K562 (cell line): Measurements from ENCODE around the gene OR52A5. TPM values are rescaled to one million over a fixed set of nuclear protein-coding genes. Genes with fewer than 3 reads are reported as not detected.

Experiments
- ATAC-seq: fragments of 200-7000 bp; cut with Tn5 transposase; 3 replicates; pipeline ENCODE4 v1.9.1; 2020; ENCODE audit warnings: moderate library complexity
- BruUV-seq: library from RNA; stranded (reverse); fragments of 400-500 nt; replicated peaks from 2 replicates; lab custom pipeline; 2021; lab: Mats Ljungman, UMichigan
- CTCF ChIA-PET: fragments of 300-600 bp; formaldehyde crosslinking; extraction: SDS; loops from one replicate; lab custom pipeline; 2021; ENCODE audit warnings: low intra/inter-chr PET ratio; lab: Yijun Ruan, JAX
- POLR2A ChIA-PET: fragments of 300-600, 350-650 bp; sonication (Branson Sonifier 250); formaldehyde crosslinking; extraction: SDS; loops from one replicate; lab custom pipeline; 2021; ENCODE audit warnings: antibody characterized with exemption, inconsistent platforms; lab: Yijun Ruan, JAX
- DNase-seq, 4 experiments: peaks; one replicate each; pipeline versions ENCODE4 v3.0.0 to v3.0.0-alpha.2; 2011 to 2018; ENCODE audit warnings: low spot score in 3 of 4, mixed read lengths in 3 of 4; ENCODE audit errors: extremely low read depth in 1 of 4
- FAIRE-seq: peaks from 2 replicates; lab custom pipeline; 2011; peaks lifted over from hg19 to GRCh38; lab: Jason Lieb, UNC
- H2AFZ ChIP-seq: 2 replicates; pipeline ENCODE4 v1.6.0; 2011; ENCODE audit warnings: low read depth, low read length, control low read depth, inconsistent platforms
- H3K27ac ChIP-seq: fragments of 200-600 bp; 3 replicates; pipeline ENCODE4 v1.8.0; 2011; ENCODE audit warnings: low read depth, mild to moderate bottlenecking, control low read depth, inconsistent platforms, low read length, moderate library complexity, mixed read lengths; ENCODE audit errors: extremely low read depth
- H3K27me3 ChIP-seq, 2 experiments: fragments of 300-600 bp in 1 of 2; 2 replicates in 1 of 2; 3 replicates in 1 of 2; pipeline versions ENCODE4 v1.6.0 to v1.8.0; 2011; ENCODE audit warnings: inconsistent platforms in 2 of 2, low read length in 2 of 2, mild to moderate bottlenecking in 1 of 2, mixed read lengths in 1 of 2, moderate library complexity in 1 of 2; ENCODE audit not compliant: control insufficient read depth in 2 of 2, insufficient read depth in 2 of 2
- H3K36me3 ChIP-seq: fragments of 300-600 bp; 3 replicates; pipeline ENCODE4 v1.8.0; 2011; ENCODE audit warnings: mild to moderate bottlenecking, low read length, inconsistent platforms; ENCODE audit not compliant: control insufficient read depth, insufficient read depth
- H3K4me1 ChIP-seq, 2 experiments: fragments of 200-600 bp in 1 of 2; replicated peaks in 1 of 2; 2 replicates in 1 of 2; 3 replicates in 1 of 2; pipeline versions ENCODE4 v1.5.1 to v1.8.0; 2011; ENCODE audit warnings: inconsistent platforms in 2 of 2, low read length in 2 of 2, mild to moderate bottlenecking in 1 of 2, mixed read lengths in 1 of 2, moderate library complexity in 1 of 2; ENCODE audit not compliant: control insufficient read depth in 2 of 2, insufficient read depth in 2 of 2
- H3K4me2 ChIP-seq: 2 replicates; pipeline ENCODE4 v1.6.1; 2011; ENCODE audit warnings: low read length, control low read depth, inconsistent platforms, mixed read lengths; ENCODE audit not compliant: insufficient read depth
- H3K4me3 ChIP-seq: fragments of 200-600 bp; sonication (generic), shearing (Covaris generic); 2 replicates; pipeline ENCODE4 v1.5.1; 2016; ENCODE audit warnings: control low read depth, inconsistent platforms
- H3K79me2 ChIP-seq: fragments of 200-600 bp; 3 replicates; pipeline ENCODE4 v1.8.0; 2011; ENCODE audit warnings: low read length, inconsistent platforms; ENCODE audit not compliant: control insufficient read depth, insufficient read depth
- H3K9ac ChIP-seq, 2 experiments: 2 replicates each; pipeline versions ENCODE4 v1.6.0 to v1.6.1; 2011; ENCODE audit warnings: low read depth in 2 of 2, low read length in 2 of 2, control low read depth in 1 of 2, inconsistent platforms in 1 of 2, mild to moderate bottlenecking in 1 of 2, mixed read lengths in 1 of 2; ENCODE audit not compliant: insufficient read depth in 1 of 2
- H3K9me1 ChIP-seq: one replicate; pipeline ENCODE4 v1.6.0; 2011; ENCODE audit warnings: inconsistent platforms, mild to moderate bottlenecking, low read length, moderate library complexity; ENCODE audit not compliant: control insufficient read depth, insufficient read depth
- H3K9me3 ChIP-seq: replicated peaks from 2 replicates; pipeline ENCODE4 v1.5.1; 2011; ENCODE audit warnings: low read depth, low read length, inconsistent platforms; ENCODE audit not compliant: control insufficient read depth, insufficient read depth
- H4K20me1 ChIP-seq: replicated peaks from 2 replicates; pipeline ENCODE4 v1.6.1; 2011; ENCODE audit warnings: low read length, inconsistent platforms, mixed read lengths; ENCODE audit not compliant: control insufficient read depth, insufficient read depth
- CCAR2 ChIP-seq: fragments of 200-400 bp; formaldehyde crosslinking; IDR thresholded peaks from 2 replicates; pipeline ENCODE4 v1.6.1; 2017; ENCODE audit warnings: mild to moderate bottlenecking, low read depth, low read length
- CHD1 ChIP-seq: fragments of 200-600 bp; sonication (generic); IDR thresholded peaks from one replicate; pipeline ENCODE4 v1.6.1; 2012; ENCODE audit warnings: mild to moderate bottlenecking, moderate library complexity, low read length, inconsistent platforms
- ELK1 ChIP-seq: sonication (generic); formaldehyde crosslinking; IDR thresholded peaks from 2 replicates; pipeline ENCODE4 v1.8.1; 2022; ENCODE audit warnings: missing genetic modification reagents
- EZH2 ChIP-seq: IDR thresholded peaks from 2 replicates; pipeline ENCODE4 v1.6.1; 2012; ENCODE audit warnings: low read depth, mild to moderate bottlenecking, inconsistent platforms, low read length, borderline replicate concordance
- HDAC2 ChIP-seq: fragments of 450-650 bp; IDR thresholded peaks from 2 replicates; pipeline ENCODE4 v1.6.1; 2016; ENCODE audit warnings: mild to moderate bottlenecking
- NFXL1 ChIP-seq: fragments of 450-650 bp; formaldehyde crosslinking; IDR thresholded peaks from 2 replicates; pipeline ENCODE4 v1.4.0; 2021; ENCODE audit warnings: mild to moderate bottlenecking
- PTBP1 ChIP-seq: fragments of 200-400 bp; formaldehyde crosslinking; IDR thresholded peaks from 2 replicates; pipeline ENCODE4 v1.6.1; 2017; ENCODE audit warnings: low read depth, low read length
- TCFL5 ChIP-seq: fragments of 250-450 bp; sonication (Bioruptor Pico); conservative IDR thresholded peaks from 2 replicates; pipeline ENCODE4 v1.6.1; 2021; ENCODE audit warnings: mild to moderate bottlenecking, moderate library complexity, matching md5 sums
- ZFPM2 ChIP-seq: fragments of 250-450 bp; sonication (Bioruptor Pico); IDR thresholded peaks from 2 replicates; pipeline ENCODE4 v1.5.1; 2022; ENCODE audit warnings: mild to moderate bottlenecking
- ZNF311 ChIP-seq: fragments of 250-450 bp; sonication (Bioruptor Pico); IDR thresholded peaks from 2 replicates; pipeline ENCODE4 v1.4.0; 2020; ENCODE audit warnings: mild to moderate bottlenecking, moderate library complexity
- ZNF354B ChIP-seq: fragments of 250-450 bp; sonication (Bioruptor Pico); IDR thresholded peaks from 2 replicates; pipeline ENCODE4 v1.4.0; 2020
- WGBS: fragments of 100-300 bp; shearing (Covaris generic); methylation state at CpG from one replicate; pipeline ENCODE4 v1.1.6; 2016; ENCODE audit warnings: low coverage, mixed read lengths; ENCODE audit not compliant: insufficient coverage; ENCODE audit errors: missing lambda C conversion rate; 5-methylcytosine and 5-hydroxymethylcytosine counted together
- in situ Hi-C: fragments of 300-500 bp; cut with MboI; formaldehyde crosslinking; loops from 4 replicates; pipeline ENCODE4 v1.15.0; 2018; ENCODE audit warnings: inconsistent platforms, mixed read lengths
- intact Hi-C: fragments of 100-400 bp; cut with micrococcal nuclease; formaldehyde crosslinking; loops from 2 replicates; pipeline ENCODE4 v1.14.2; 2022
- polyA plus RNA-seq, 8 experiments: library from polyadenylated mRNA; depleted of rRNA in 4 of 8; stranded (reverse) in 5 of 8; unstranded in 3 of 8; fragments of >200 nt; fragmentation: Nextera tagmentation in 2 of 8; fragmentation: Illumina TruSeq in 1 of 8; extraction: Ambion mirVana in 2 of 8; extraction: Trizol in 1 of 8; gene quantifications; 2 replicates each; pipeline versions ENCODE4 v1.2.1 to v1.2.3, GENCODE V29; 2011 to 2014; ENCODE audit warnings: inconsistent platforms in 1 of 8, missing spikeins in 1 of 8
- total RNA-seq, 7 experiments: library from RNA; depleted of rRNA in 6 of 7; stranded (reverse); fragments of >200 nt in 6 of 7; fragmentation: Illumina TruSeq in 2 of 7; extraction: Trizol in 2 of 7; gene quantifications; 2 replicates each; pipeline versions ENCODE4 v1.2.1 to v1.2.3, GENCODE V29; 2011 to 2021; ENCODE audit warnings: low replicate concordance in 1 of 7
- TF ChIP-seq, protein P1 (sequence below): fragments of 250-450 bp; sonication (Bioruptor Pico); IDR thresholded peaks from 2 replicates; pipeline ENCODE4 v1.5.0; 2021; ENCODE audit warnings: mild to moderate bottlenecking, moderate library complexity
- TF ChIP-seq, protein P2 (sequence below): fragments of 450-650 bp; formaldehyde crosslinking; IDR thresholded peaks from 2 replicates; pipeline ENCODE4 v1.4.0; 2020; ENCODE audit warnings: mild to moderate bottlenecking
- TF ChIP-seq, protein P3 (sequence below), 2 experiments: fragments of 450-650 bp; IDR thresholded peaks; 2 replicates each; pipeline ENCODE4 v1.6.1; 2016

OR52A5 gene
- total and polyA plus RNA-seq, 9 of the 15 experiments (the other 6 are each of a cell fraction or from before 2014, with no cell fraction given) = 0.04 to 1.1 (median 0.94) TPM; not detected in 6

GRCh38 chr11:5092821-5093585 is 45.2 kb downstream of the OR52A5 start:
- intact Hi-C loops (no loop called here), in situ Hi-C loops (no loop called here)
- H3K9ac ChIP-seq = no peak overlapping the region
- POLR2A ChIA-PET = no interaction called here
- no peak overlapping the region; the same call in 1 of the 2 replicates for H3K4me2 ChIP-seq
- no peak; the same call in none of the 3 replicates for ATAC-seq
- H3K9me1 ChIP-seq = no peaks in the 10 kb centered on the region
- no peaks in the 10 kb centered on the region for H3K36me3 ChIP-seq
- no peak for DNase-seq
- no peaks in the 10 kb centered on the region for H3K79me2 ChIP-seq
- CTCF ChIA-PET = no interaction called here
- H2AFZ ChIP-seq = peak overlapping the region; percentile 63
- no peak for FAIRE-seq
- no peaks in the 10 kb centered on the region for H3K9me3 ChIP-seq
- no peaks in the 10 kb centered on the region for H3K27me3 ChIP-seq
- 23% methylated on average over 6 of the region's 8 CpGs for WGBS
- no peaks in the 10 kb centered on the region for H3K4me1 ChIP-seq
- H4K20me1 ChIP-seq = no peaks in the 10 kb centered on the region
- no peak overlapping the region for H3K27ac ChIP-seq
- no TSS peak for BruUV-seq
- H3K4me3 ChIP-seq = no peak overlapping the region
- TF ChIP-seq, protein P1, sequence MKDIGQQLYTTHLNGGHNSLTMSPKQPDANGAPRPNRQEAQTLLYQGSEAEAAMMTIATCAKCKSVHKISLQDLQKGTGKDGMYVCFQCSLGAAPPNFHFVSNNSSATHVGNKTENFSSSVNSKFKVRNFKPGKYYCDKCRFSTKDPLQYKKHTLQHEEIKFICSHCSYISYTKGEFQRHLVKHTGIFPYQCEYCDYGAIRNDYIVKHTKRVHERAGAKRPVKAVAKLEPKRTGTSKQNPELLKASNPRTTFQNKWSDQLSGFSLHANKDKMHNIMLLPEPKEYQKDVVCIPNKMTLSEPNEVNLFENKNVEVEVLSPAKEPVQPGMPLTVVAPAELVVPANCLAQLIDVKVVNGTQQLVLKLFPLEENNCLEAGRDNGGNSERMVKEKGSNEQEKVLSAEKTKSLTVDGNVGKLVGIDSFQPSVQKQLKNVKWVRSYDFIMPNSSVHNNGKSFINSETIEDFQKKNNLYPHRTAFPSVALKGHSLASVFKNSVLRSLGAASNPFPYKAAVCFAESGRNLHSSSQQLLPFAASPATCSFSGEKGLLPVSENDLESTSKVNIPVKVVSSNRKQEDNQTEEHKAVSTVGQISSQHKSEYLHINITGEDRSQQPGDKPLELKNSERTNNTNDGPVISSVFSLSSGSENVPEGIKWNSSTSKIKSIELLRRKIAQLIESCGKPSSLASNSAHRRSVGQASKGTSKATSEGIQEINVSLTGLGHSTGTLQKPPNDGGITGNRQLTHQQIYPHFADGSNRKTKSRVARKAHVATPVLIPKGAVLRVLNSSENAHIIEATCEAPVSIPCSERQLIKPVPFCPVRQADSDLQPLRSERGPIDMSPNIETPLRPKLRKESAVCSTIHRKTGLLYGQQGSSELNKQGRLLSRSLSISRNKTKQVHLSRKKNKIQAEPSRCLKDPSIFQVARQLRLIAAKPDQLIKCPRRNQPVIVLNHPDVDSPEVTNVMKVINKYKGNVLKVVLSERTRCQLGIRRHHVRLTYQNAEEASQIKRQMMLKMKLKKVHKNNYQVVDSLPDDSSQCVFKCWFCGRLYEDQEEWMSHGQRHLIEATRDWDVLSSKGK (CRISPR knock-in tag) = no peak
- TF ChIP-seq EZH2 (no peak), PTBP1 (no peak), ZNF311 (CRISPR knock-in tag) (no peak), CHD1 (no peak), HDAC2 (no peak), CCAR2 (no peak), ELK1 (CRISPR knock-in tag) (no peak), NFXL1 (CRISPR knock-in tag) (no peak), ZFPM2 (CRISPR knock-in tag) (no peak), ZNF354B (CRISPR knock-in tag) (no peak), TCFL5 (CRISPR knock-in tag) (no peak)
- TF ChIP-seq, protein P2, sequence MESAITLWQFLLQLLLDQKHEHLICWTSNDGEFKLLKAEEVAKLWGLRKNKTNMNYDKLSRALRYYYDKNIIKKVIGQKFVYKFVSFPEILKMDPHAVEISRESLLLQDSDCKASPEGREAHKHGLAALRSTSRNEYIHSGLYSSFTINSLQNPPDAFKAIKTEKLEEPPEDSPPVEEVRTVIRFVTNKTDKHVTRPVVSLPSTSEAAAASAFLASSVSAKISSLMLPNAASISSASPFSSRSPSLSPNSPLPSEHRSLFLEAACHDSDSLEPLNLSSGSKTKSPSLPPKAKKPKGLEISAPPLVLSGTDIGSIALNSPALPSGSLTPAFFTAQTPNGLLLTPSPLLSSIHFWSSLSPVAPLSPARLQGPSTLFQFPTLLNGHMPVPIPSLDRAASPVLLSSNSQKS (CRISPR knock-in tag) = no peak
- TF ChIP-seq, protein P3, sequence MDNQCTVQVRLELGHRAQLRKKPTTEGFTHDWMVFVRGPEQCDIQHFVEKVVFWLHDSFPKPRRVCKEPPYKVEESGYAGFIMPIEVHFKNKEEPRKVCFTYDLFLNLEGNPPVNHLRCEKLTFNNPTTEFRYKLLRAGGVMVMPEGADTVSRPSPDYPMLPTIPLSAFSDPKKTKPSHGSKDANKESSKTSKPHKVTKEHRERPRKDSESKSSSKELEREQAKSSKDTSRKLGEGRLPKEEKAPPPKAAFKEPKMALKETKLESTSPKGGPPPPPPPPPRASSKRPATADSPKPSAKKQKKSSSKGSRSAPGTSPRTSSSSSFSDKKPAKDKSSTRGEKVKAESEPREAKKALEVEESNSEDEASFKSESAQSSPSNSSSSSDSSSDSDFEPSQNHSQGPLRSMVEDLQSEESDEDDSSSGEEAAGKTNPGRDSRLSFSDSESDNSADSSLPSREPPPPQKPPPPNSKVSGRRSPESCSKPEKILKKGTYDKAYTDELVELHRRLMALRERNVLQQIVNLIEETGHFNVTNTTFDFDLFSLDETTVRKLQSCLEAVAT (IDR thresholded peaks at IDR 0.05) = no peak
